ENCODE measurements around the gene CHST7. TPM values are rescaled to one million over a fixed set of nuclear protein-coding genes. Genes with fewer than 3 reads are reported as not detected.
A peak's percentile ranks its signal among the peaks of the same experiment; 100 is the strongest.

Gene CHST7
- total RNA-seq, 1 donor from 2014 or later, result 6.1 TPM

GRCh38 chrX:46547857-46548256, 25.7 kb upstream of the CHST7 start:
- no peak overlapping the region for H3K4me3 ChIP-seq (ENCODE audit: low read depth, low read length)
- no peak for TF ChIP-seq CTCF (conservative IDR thresholded peaks at IDR 0.05; ENCODE audit: low read depth, low read length)
- DNase-seq (ENCODE audit: low read depth), result peak; percentile 56

GRCh38 chrX:46549914-46550313, 23.7 kb upstream of the CHST7 start:
- H3K4me3 ChIP-seq (ENCODE audit: low read depth, low read length), result no peak overlapping the region
- no peak for TF ChIP-seq CTCF (conservative IDR thresholded peaks at IDR 0.05; ENCODE audit: low read depth, low read length)
- no peak for DNase-seq (ENCODE audit: low read depth)

- DNase-seq (ENCODE audit: low read depth), result no peak
- H3K4me3 ChIP-seq (ENCODE audit: low read depth, low read length), result no peak overlapping the region
- TF ChIP-seq CTCF (conservative IDR thresholded peaks at IDR 0.05; ENCODE audit: low read depth, low read length), result no peak
These were observed 22.0 kb upstream of the CHST7 start for GRCh38 chrX:46551494-46552128.

- TF ChIP-seq CTCF (conservative IDR thresholded peaks at IDR 0.05; ENCODE audit: low read depth, low read length), result no peak
These were observed 19.6 kb upstream of the CHST7 start for GRCh38 chrX:46553935-46554334.

GRCh38 chrX:46554942-46555341, 18.6 kb upstream of the CHST7 start:
- TF ChIP-seq CTCF (conservative IDR thresholded peaks at IDR 0.05; ENCODE audit: low read depth, low read length), result peak; percentile 23
- DNase-seq (ENCODE audit: low read depth), result no peak
- no peak overlapping the region for H3K4me3 ChIP-seq (ENCODE audit: low read depth, low read length)

More at GRCh38 chrX:46553935-46554334, 19.6 kb upstream of the CHST7 start:
- H3K4me3 ChIP-seq (ENCODE audit: low read depth, low read length), result no peak overlapping the region
- DNase-seq (ENCODE audit: low read depth), result no peak

- no peak overlapping the region for H3K4me3 ChIP-seq (ENCODE audit: low read depth, low read length)
- TF ChIP-seq CTCF (conservative IDR thresholded peaks at IDR 0.05; ENCODE audit: low read depth, low read length), result no peak
- DNase-seq (ENCODE audit: low read depth), result no peak
These were observed 14.5 kb upstream of the CHST7 start for GRCh38 chrX:46559062-46559461.

Data from epithelial cell of proximal tubule (primary cell).